HFFc6 (cell line): ENCODE data around the gene PACRG. TPM values are rescaled to one million over a fixed set of nuclear protein-coding genes. Genes with fewer than 3 reads are reported as not detected.

ENCODE experiments used
- DNase-seq: peaks from one replicate; pipeline ENCODE4 v3.0.0-alpha.2; 2018
- H3K27ac Mint-ChIP-seq: 2 replicates; pipeline ENCODE4 v1.8.0; 2020; ENCODE audit warnings: mild to moderate bottlenecking, mixed read lengths
- H3K27me3 Mint-ChIP-seq: 2 replicates; pipeline ENCODE4 v1.8.0; 2021; ENCODE audit warnings: mild to moderate bottlenecking, moderate library complexity, mixed read lengths; ENCODE audit not compliant: insufficient read depth
- H3K36me3 Mint-ChIP-seq: 2 replicates; pipeline ENCODE4 v1.8.0; 2021; ENCODE audit warnings: low read depth, mixed read lengths
- H3K4me1 Mint-ChIP-seq: 2 replicates; pipeline ENCODE4 v1.8.0; 2020; ENCODE audit warnings: low read depth, mixed read lengths
- H3K4me3 Mint-ChIP-seq: 2 replicates; pipeline ENCODE4 v1.8.0; 2020; ENCODE audit warnings: mild to moderate bottlenecking, moderate library complexity, mixed read lengths
- H3K9me3 Mint-ChIP-seq: 2 replicates; pipeline ENCODE4 v1.8.0; 2020; ENCODE audit warnings: mild to moderate bottlenecking, mixed read lengths
- CTCF ChIP-seq: fragments of 200-600 bp; sonication (generic); IDR thresholded peaks from 2 replicates; pipeline ENCODE4 v1.5.0; 2021; ENCODE audit warnings: antibody characterized with exemption, mild to moderate bottlenecking
- total RNA-seq, 6 experiments: library from RNA; stranded (reverse); fragmentation: NEBNext Ultra II Directional; extraction: Animal tissue kit (Norgen Biotek cat#: 25700); gene quantifications; 2 replicates in 1 of 6; 3 replicates in 5 of 6; pipeline ENCODE4 v1.2.3, GENCODE V29; 2021

The PACRG gene
- total RNA-seq, 6 experiments from 2014 or later, result not detected

GRCh38 chr6:163086624-163086920 lies 358.8 kb downstream of the PACRG start:
- Mint-ChIP-seq H3K36me3 (peaks cover 10% of the 10 kb centered on the region; the same call in 1 of the 2 replicates), H3K27ac (no peak overlapping the region), H3K27me3 (no peaks in the 10 kb centered on the region), H3K9me3 (peaks cover 11% of the 10 kb centered on the region), H3K4me3 (no peak overlapping the region), H3K4me1 (no peaks in the 10 kb centered on the region)
- DNase-seq, result no peak
- TF ChIP-seq CTCF, result no peak

DNA sequence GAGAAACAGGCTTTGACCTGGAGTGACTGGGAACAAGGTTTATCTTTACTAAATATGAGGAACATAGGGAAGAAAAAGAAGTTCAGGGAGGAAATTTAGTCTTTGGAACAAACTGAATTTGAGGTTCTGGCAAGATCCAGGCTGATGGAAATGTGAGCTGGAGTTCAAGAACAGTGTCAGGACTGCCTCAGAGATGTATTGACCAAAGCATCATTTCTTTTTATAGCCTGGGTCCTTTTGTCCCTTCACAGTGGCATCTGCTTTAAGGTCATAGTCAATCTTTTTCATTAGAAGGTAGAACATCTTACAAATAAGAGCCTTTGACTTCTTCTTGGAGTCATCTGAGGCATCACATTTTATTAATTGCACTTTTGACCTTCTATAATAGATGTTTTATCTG lies 360.2 kb downstream of the PACRG start:
- Mint-ChIP-seq H3K4me1 (no peaks in the 10 kb centered on the region), H3K9me3 (peaks cover 11% of the 10 kb centered on the region), H3K27ac (no peak overlapping the region), H3K36me3 (peaks cover 10% of the 10 kb centered on the region; the same call in 1 of the 2 replicates), H3K4me3 (no peak overlapping the region), H3K27me3 (no peaks in the 10 kb centered on the region)
- no peak for TF ChIP-seq CTCF
- DNase-seq, result no peak

- H3K9me3 Mint-ChIP-seq, result no peaks in the 10 kb centered on the region; the same call in 1 of the 2 replicates
- no peak for TF ChIP-seq CTCF
- H3K4me1 Mint-ChIP-seq, result no peaks in the 10 kb centered on the region
- no peak overlapping the region for H3K27ac Mint-ChIP-seq
- DNase-seq, result no peak
- H3K27me3 Mint-ChIP-seq, result no peaks in the 10 kb centered on the region
- H3K4me3 Mint-ChIP-seq, result no peak overlapping the region
- no peaks in the 10 kb centered on the region for H3K36me3 Mint-ChIP-seq
These were observed 365.1 kb downstream of the PACRG start for GRCh38 chr6:163092876-163093275.

GRCh38 chr6:163094881-163095280 lies 367.1 kb downstream of the PACRG start:
- TF ChIP-seq CTCF, result no peak
- Mint-ChIP-seq H3K27me3 (no peaks in the 10 kb centered on the region), H3K4me3 (no peak overlapping the region), H3K27ac (no peak overlapping the region), H3K36me3 (no peaks in the 10 kb centered on the region), H3K4me1 (no peaks in the 10 kb centered on the region), H3K9me3 (peaks cover 4% of the 10 kb centered on the region; the same call in 1 of the 2 replicates)
- DNase-seq, result no peak

- Mint-ChIP-seq H3K9me3 (peaks cover 4% of the 10 kb centered on the region; the same call in 1 of the 2 replicates), H3K27ac (no peak overlapping the region), H3K4me3 (no peak overlapping the region), H3K27me3 (no peaks in the 10 kb centered on the region), H3K4me1 (no peaks in the 10 kb centered on the region), H3K36me3 (no peaks in the 10 kb centered on the region)
- DNase-seq, result no peak
- TF ChIP-seq CTCF, result no peak
These were observed 367.6 kb downstream of the PACRG start for GRCh38 chr6:163095401-163095800.

DNA sequence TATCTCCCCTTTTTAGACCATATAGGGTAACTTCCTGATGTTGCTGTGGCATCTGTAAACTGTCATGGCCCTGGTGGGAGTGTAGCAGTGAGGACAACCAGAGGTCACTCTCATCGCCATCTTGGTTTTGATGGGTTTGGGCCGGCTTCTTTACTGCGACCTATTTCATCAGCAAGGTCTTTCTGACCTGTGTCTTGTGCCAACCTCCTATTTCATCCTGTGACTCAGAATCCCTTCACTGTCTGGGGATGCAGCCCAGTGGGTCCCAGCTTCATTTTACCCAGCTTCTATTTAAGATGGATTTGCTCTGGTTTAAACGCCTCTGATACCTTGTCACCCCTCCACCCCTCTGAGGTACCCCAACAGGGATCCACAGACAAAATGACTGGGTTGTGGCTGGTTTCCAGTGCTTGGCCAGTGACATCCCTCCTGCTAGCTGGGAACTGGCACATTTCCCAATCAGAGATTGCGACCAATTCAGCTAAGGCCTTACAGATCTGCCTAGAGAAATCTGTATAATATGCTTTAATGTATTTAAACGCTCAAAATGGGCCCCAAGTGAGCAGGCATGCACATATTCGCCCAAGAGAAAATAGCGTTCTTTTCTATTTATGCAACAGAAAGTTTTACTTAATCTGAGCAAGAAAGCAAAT lies 371.2 kb downstream of the PACRG start:
- TF ChIP-seq CTCF, result no peak
- Mint-ChIP-seq H3K27ac (no peak overlapping the region), H3K4me1 (no peaks in the 10 kb centered on the region), H3K27me3 (no peaks in the 10 kb centered on the region), H3K36me3 (no peaks in the 10 kb centered on the region), H3K9me3 (peaks cover 4% of the 10 kb centered on the region; the same call in 1 of the 2 replicates), H3K4me3 (no peak overlapping the region)
- no peak for DNase-seq
